Stimulated activated CD4-positive, alpha-beta T cell treated with anti-CD3 and anti-CD28 coated beads, Interleukin-12 subunit alpha, Interleukin-12 subunit beta, amount 100 ng/mL, for 24 hours (primary cell): ENCODE results near the gene CDH6.
"Not testable (repeated sequence)": the region's sequence is repeated elsewhere in the genome, so short reads cannot be mapped to it uniquely, and the experiment has no call there.

Source experiments
- DNase-seq, 2 experiments: peaks; one replicate each; pipeline ENCODE4 v3.0.0-alpha.2; 2020; ENCODE audit warnings: low read depth in 2 of 2

CDH6 gene

DNA sequence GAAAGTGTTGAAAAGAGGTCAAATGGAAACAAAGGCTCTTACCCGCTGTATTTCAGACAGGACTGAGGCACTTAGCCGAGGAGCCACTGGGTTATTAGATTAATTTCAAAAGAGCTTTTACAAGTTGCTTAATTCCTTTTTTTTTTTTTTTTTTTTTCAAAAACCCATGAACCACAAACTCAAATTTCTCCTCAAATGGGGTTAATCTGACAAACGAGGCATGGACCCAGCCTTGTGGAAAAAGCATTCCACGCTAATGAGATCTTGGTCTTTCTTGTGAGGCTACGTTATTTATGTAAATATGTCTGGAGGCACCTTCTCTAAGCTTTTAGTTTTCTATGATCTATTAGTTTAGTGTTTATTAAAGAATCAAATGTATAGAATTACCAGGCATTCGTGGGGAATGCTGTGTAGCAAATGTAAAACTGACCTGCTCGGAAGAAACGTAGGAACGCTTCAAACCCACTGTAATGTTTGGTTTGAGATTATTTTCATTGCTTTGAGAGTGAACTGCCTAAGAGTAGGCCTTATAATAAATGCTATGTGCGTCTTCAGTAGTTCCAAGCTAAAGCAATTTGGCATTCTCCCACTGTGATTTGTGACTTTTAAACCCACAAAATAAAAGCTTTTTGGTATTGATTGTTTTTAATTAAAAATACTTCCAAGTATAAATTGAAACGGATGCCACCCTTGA lies 134.7 kb downstream of the CDH6 start:
- DNase-seq = no peak

DNA sequence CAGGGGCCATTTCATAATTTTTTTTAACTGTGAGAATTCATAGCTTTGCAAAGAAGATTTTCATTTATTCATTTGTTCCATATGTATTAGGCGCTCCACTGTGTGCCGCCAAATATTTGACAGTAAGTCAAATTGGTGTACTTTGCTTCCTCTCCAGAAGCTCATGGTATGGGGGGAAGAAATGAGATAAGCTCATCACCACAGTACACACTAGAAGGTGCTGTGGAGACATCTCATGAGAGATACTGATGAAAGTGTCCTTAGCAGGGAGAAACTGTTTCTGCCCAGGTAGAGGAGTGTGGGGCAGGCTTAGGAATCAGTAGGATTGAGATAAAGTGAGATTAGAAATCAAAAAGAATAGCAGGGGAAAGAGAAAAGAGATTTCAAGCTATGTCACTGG lies 136.2 kb downstream of the CDH6 start:
- no peak for DNase-seq

DNA sequence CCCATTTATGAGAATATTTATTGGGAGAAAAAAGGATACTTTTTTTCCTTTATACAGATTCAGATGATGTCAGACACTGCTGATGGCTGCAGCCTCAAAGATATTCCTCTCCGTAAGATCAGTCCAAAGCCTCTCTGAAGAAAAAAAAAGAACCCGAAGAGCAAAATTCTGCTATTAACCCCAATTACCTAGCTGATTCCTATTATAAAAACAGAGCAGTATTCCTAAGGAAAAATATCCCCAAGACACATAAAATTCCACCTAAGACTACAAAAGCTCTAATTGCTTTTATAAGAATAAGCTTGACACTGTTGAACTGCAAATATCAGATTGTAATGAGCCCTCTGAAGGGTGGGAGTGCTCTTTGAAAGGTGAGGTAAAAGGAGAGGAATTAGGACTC lies 138.7 kb downstream of the CDH6 start:
- DNase-seq = no peak

DNA sequence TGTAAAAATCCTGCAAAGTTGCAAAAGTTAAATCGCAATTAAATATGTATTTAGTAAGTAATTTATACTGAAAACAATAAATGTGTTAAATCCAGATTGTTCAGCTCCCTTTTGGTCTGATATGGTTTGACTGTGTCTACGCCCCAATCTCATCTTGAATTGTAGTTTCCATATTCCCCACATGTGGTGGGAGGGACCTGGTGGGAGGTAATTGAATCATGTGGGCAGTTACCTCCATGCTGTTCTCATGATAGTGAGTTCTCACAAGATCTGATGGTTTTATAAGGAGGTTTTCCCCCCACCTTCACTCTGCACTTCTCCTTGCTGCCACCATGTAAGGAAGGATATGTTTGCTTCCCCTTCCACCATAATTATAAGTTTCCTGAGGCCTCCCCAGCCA lies 140.0 kb downstream of the CDH6 start:
- no peak for DNase-seq

DNA sequence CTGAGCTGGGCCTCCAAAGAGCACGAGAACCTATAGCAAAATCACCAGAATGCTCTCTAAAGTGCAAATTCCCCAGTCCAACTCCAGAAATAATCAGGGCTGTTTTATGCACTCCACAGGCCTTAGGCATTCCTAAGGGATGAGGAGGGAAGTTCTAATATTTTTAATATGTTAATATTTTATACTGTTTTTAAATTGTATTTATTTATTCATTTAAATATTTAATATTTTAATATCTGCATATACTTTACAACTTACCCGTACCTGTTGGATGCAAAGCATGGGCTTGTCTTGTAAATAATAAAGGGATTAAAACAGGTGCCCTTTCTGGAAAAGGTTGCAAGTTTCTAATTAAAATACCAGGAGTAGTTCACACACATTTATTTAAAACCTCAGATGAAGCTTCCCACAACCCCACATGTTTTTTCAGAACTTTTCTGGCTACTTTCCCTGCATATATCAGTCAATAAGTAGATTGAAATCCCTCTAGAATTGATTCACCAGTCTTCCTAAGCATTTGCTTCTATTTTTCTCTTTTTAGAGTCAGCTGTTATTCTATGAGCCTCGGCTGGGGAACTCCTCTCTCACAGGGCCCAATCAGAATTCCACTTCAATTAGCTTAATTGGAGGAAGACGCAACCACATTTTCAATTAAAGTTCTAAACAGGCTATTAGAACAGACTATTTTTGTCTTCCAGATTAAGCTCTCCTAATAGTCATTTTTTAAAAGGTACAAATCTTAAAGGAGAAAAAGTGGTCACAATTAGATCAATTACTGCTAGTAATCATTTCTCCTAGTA lies 140.8 kb downstream of the CDH6 start:
- no peak for DNase-seq

DNA sequence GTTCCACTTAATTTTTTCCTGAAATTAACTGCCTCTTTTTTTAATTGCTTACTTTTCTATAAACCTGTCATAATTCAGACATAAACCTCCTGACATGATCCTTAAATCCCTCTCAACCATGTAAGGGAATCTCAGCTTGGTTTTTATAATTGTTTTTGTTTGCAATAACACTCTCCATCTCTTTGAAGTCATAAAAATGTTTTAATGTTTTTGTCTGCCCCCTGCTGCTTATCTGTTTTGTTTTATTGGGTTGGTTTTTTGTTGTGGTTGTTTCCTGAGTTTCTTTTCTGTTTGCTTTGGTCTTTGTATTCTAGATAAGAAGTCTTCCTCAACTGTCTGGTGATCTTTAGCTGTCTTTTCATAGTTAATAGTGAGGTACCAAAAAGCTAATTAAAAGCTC lies 142.0 kb downstream of the CDH6 start:
- no peak for DNase-seq

DNA sequence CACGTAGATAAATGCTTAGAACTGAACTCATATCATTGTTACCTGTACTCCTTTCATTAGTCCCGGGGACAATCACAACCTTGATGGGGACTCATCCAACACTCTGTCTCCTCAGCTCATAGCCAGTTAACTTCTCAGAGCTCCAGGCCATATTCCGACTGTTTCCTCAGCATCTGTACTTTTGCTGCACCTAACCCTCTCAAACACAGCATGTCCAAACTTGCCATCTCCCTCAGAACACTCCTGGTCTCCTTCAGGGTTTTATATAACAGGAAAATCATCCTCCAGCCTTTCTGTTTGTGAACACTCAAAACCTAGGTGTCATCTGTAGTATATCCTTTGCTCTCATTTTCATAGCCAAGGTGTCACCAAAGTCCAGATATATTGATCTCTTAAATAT lies 150.5 kb downstream of the CDH6 start:
- no peak for DNase-seq

DNA sequence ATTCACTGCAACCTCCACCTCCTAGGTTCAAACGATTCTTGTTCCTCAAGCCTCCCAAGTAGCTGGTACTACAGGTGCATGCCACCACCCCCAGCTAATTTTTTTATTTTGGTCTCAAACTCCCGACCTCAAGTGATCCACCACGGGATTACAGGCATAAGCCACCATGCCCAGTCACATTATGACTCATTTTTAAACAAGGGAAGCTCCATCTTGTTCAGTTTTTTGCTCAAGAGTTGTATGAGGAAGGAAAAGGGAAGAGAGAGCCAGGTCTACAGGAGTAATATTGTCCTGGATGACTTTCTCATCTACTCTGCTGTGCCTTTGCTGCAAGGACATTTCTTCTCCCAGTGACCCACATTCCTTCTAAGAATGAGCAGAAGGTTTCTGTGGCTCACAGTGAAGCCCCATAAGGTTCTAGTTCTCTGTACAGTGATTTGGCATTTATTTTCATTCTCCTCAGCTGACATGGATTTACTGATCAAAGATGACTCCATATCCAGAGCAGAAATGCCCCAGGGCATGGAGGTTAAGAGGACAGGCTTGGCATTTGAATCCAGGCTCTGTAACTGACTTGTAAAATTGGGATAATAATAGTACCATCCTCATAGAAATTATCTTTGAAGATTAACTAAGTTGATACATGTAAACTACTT lies 153.5 kb downstream of the CDH6 start:
- DNase-seq = no peak

DNA sequence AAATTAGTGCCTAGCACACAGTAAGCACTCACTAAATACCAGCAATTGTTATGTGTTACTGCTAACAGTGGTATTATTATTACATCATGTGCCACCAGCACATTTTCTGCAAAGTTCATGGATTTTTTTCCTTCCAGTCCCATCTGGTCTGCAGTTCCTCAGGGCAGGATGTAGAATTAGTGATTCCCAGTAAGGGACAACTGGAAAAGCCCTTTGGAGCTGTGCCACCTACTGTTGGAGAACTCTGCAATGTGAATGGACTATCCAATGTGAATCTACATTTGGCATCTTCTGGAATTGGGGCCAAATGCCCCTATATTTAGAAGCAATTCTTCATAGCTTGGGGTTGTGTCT lies 154.0 kb downstream of the CDH6 start:
- DNase-seq = no peak

DNA sequence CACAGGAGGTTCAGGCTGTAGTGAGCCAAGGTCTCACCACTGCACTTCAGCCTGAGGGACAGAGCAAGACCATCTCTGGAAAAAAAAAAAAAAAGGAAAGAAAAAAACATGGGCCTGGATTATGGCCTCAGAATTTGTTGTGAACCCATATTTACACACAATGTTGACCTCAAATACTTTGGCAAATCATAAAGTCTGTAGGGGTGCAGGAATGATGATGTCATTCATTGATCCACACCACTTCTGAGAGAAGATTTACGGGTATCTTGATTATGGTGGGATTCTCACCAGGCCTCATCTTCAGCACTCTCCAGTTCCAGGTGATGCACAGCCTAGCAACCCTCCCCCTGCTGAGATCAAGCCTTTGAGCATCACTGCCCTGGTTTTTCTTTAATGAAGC lies 156.9 kb downstream of the CDH6 start:
- no peak for DNase-seq

DNA sequence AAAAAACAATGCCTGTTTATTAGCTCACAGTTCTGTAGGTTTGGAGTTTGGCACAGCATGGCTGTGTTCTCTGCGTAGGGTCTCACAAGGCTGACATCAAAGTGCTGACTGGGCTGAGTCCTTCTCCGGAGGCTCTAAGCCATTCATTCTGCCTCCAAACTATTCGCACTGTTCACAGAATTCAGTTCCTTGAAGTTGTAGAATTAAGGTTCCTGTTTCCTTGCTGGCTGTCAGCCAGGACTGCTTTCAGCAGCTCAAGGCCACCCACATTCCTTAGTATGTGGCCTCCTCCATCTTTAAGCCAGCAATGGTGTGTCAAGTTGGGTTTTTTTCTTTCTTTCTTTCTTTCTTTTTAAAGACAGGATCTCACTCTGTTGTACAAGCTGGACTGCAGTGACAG lies 161.9 kb downstream of the CDH6 start:
- DNase-seq = no peak

DNA sequence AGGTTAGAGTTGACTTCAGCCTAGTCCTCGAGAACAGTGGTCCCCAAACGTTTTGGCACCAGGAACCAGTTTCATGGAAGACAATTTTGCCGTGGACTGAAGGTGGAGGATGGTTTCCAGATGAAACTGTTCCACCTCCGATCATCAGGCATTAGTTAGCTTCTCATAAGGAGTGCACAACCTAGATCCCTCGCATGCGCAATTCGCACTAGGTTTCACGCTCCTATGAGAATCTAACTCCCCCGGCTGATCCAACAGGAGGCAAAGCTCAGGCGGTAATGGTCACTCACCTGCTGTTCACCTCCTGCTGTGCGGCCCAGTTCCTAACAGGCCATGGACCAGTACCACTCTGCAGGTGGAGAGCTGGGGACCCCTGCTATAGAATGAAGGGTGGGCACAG lies 163.6 kb downstream of the CDH6 start:
- DNase-seq = no peak

DNA sequence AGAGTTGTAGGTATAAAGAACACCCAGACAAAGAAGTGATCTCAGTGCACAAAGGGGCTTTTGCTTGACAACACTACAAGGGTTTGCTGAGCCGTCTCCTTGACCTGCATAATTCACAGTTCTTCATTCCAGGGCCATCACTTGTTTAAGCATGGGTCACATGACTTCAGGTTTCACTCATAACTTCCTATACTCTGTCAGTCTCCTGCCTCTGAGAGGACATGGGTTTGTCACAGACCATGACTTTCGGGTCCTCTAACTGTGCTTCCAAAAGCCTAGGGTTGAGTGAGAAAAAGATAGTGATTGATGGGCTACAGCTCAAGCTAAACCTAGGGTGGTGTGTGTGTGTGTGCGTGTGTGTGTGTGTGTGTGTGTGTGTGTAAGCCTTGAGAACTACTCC lies 166.4 kb downstream of the CDH6 start:
- no peak for DNase-seq

DNA sequence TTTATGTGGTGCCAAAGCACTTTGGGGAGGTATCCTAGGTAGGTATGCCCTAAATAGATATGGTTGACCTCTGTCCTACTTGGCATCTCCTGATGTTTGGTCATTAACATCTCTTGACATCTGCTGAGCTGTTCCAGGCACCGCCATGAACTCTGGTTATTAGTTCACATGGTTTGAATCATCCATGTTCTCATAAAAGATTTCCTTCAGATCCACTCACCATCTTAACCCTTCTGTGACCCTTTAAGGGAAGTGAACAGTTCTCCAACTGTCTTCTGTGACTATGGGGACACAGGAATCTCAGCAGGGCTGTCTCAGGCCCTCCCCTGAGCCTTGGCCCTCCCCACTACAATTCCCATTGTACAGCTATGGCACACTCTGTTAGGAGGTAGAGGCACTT lies 167.7 kb downstream of the CDH6 start:
- no peak for DNase-seq

DNA sequence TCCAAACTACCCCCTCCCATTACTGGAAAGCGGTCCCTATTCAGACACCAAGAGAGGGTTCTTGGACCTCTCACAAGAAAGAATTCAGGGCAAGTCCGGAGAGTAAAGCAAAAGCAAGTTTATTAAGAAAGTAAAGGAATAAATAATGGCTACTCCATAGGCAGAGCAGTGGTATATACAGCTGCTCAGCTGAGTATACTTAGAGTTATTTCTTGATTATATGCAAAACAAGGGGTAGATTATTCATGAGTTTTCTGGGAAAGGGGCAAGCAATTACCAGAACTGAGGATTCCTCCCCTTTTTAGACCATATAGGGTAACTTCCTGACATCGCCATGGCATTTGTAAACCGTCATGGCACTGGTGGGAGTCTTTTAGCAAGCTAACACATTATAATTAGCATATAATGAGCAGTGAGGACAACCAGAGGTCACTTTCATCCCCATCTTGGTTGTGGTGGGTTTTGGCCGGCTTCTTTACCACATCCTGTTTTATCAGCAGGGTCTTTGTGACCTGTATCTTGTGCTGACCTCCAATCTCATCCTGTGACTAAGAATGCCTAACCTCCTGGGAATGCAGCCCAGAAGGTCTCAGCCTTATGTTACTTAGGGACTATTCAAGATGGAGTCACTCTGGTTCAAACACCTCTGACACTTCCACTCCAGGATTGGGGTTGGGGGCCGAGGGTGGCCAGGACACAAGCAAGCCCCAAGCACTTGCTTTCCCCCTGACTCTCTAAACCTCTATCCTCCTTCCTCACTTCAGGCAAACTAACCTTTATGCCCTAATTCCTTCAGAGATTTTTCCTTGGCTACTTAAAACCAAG lies 168.4 kb downstream of the CDH6 start:
- not testable (repeated sequence) for DNase-seq

DNA sequence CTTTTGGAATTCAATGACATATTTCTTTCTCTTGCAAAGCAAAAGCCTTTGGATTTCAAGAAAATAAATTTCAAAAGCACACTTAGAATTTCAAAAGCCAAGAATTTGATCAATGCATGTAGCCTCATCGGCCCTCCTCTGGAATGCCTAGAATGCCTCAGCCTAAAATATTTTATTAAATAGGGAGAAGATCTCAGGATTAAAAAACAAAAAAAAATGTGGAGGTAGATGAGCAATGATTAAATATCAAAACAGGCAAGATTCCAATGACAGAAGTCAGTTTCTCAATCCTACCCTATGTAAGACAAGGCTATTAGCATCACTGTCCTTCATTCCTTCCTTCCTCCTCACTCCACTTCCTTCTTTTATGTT lies 169.0 kb downstream of the CDH6 start:
- no peak for DNase-seq

DNA sequence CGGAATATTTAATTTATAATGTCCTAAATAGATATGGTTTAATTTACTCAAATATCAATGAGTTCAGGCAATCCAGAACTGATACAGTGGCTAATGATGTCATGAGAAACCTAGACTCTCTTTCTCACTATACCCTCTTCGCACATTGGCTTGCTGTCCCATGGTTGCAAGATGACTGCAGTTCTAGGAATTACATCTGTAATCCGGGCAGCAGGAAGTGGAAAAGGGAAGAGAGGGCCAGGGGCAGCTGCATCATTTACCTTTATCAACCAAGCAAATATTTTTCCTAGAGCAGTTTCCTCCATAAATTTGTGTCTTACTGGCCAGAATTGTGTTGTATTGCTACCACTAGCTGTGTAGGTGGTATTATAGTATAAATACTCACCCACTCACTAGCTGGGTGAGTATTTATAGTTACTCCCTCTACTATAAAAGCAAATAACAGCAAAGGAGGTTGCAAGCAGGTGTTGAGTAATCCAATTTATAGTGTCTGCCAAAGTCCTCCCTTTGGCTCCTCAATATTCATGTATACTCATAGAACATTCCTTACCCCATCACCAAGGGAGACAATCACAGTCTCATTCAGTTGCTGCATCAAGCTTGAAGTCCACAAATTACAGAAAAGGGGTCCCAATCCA lies 169.6 kb downstream of the CDH6 start:
- DNase-seq = no peak

DNA sequence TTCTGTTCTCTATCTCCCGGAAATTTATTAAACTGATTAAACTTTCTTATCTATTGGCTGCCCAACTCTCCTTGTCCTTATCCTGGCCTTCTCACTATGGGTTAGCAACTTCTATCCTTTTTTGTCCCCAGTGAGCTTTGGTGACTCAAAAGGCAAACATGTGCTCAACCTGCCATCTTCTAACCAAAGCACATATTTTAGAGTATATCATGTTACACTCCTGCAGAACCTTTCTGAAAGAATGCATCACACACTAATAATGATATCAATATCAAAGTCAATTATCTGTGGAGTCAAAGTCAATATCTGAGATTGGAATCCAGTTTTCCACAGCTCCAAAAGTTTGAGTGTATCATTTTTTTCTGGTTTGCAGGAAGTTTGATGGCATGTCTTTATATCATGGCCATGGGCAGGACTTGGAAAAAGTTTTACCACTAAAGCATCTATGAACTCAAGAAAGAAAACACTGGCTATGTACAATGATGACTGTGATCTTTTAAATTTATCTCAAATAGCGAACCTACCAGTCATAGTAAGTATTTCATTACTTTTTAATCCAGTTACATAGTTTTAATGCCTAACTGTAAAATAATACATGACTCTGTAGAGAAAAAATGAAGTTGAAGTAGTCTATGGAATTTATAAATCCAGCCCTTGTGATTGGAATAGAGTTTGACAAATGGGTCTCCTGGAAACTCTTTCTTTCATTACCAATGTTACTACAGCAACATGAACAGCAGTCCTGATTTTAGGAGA lies 171.6 kb downstream of the CDH6 start:
- DNase-seq = no peak

DNA sequence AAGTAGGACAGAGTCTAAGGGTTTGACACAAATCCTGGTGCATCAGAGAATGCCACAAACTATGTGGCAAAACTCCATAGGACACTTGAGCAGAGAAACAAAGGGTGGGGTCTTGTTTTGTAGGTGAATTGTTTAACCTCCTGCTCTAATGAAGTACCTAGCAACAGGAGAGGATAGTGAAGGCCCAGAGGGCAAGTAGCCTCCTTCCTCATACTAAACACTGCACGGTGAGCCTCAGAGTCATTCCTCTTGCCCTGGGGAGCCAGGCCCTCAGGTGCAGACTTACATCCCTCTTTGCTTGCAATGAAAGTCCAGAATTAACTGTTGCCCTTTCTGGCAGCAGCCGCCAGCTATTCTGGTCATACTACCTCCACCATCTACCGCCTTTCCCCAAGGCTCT lies 172.3 kb downstream of the CDH6 start:
- no peak for DNase-seq

DNA sequence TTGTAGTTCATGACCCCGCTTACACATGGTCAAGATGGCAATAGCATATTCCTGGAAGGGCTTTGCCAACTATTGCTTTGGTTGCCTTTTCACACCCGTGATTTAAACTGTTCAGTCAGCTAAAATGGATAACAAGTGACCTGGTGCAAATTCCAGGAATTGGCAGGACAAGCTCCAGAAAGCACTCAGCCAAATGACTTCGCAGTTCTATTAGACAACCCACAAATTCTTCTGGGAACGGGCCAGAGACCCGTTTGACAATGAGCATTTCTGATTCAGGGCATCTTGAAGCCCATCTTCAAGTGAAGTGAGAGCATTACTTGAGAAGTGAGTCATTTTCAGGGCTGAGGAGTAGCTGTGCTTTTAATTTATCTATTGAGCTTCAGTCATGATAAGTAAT lies 173.5 kb downstream of the CDH6 start:
- no peak for DNase-seq

DNA sequence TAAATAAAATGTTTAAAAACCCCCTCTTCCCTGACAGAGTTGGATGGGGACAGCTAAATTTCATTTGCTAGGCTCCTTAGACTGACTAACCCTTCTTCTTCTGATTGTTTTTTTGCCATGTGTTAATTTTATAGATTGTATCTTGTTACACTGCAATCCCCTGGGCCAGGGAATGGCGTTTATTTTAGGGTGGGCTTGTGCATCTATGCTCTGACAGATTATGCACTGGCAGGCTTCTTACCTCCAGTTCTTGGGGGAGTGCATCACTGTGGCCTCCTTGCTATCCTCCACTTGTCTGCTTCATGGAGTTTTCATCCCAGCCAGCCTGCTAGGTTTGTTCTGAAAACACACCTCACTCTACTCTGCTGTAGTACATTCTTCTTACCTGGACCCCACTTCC lies 178.6 kb downstream of the CDH6 start:
- no peak for DNase-seq
